Activated CD8-positive, alpha-beta memory T cell treated with anti-CD3 and anti-CD28 coated beads for 1 hour (primary cell): ENCODE data around the gene TMOD3.

ENCODE experiments used
- DNase-seq, 2 donors: peaks; one replicate each; pipeline ENCODE4 v3.0.0-alpha.2; 2020; ENCODE audit warnings: low read depth in 1 of 2; ENCODE audit errors: extremely low read depth in 1 of 2

Gene TMOD3

GRCh38 chr15:51889486-51889885 is 60.0 kb downstream of the TMOD3 start:
- no peak for DNase-seq

DNA sequence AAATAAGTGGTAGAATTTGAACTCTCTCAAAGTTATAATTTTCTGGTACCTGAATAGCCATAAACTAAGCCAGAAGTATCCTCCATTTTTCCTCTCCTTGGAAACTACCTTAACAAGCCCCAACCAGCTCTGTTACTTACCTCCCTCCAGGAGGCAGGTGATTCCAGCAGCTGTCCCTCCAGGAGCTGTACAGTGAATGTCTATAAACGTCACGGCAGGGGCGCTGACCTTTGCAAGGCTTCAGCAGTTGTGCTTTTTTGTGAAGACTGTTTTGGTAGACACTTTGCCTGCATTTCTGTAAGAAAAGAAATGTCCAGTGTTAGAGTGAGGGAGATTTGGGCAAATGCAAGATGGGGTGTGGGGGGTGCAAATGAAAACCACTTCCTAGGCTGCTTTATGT is 75.0 kb downstream of the TMOD3 start:
- no peak for DNase-seq

- DNase-seq: no peak
Observed at GRCh38 chr15:51904931-51905330, 75.5 kb downstream of the TMOD3 start.

DNA sequence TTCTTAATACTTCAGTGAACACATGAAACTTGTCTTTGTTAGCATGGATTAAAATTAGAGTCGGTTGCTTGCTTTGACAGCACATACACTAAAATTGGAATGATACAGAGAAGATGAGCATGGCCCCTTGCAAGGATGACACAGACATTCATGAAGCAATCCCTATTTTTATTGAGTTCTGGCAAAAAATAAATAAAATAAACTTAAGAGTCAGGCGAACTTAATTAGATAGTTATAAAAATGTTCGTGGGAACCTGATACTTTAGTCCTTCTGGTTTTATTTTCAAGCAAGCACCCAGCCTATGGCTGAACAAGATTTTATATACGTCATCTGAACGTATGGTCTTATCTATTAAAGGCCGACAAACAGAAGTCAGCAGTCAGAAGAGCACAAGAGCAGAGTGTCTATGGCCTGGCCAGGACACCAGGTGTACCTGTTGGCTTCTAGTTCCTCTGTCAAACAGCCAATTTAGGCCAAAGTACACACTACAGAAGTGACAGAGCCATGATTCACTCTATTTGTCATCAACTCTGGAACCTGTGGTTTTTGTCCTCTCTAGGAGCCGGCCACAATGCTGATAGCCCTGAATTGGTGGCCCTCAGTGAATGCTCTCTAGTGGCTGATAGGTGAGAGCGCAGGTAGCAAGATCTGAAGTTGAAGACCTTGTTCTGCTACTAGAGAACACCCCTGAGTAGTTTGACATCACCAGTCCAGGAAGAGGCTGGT is 77.8 kb downstream of the TMOD3 start:
- no peak for DNase-seq

DNA sequence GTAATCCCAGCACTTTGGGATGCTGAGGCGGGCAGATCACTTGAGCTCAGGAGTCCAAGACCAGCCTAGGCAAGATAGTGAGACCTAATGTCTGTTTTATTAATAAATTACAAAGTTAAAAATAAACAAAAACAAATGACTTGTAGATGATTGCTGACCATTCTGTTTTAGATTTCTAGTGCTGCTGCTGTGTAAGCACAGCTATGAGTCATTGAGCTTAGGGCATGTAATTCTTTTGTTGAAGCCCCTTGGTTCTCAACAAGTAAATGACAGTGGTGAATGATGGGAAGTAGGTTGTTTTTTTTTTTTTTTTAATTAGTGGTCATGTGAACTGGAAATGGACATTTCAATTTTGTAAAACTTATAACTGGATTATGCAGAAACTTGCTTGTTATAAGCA is 78.9 kb downstream of the TMOD3 start:
- DNase-seq: no peak

DNA sequence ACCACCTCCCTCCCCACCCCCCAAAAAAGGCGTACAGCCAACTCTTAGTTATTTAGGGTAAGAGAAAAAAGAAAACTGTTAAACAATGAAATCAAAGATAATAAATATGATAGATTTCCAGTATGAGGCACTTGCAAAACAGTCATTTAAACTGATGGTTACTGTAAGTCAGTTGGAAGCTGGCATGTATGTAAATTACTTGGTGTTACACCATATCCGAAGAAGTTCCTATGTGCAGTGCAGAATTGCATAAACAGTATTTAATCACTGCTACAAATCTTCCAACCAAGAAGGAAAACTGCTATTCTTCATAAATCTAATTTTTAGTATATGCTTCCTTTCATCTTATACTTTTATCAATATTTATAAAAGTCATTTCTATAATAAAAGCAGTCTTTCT is 80.1 kb downstream of the TMOD3 start:
- no peak for DNase-seq

DNA sequence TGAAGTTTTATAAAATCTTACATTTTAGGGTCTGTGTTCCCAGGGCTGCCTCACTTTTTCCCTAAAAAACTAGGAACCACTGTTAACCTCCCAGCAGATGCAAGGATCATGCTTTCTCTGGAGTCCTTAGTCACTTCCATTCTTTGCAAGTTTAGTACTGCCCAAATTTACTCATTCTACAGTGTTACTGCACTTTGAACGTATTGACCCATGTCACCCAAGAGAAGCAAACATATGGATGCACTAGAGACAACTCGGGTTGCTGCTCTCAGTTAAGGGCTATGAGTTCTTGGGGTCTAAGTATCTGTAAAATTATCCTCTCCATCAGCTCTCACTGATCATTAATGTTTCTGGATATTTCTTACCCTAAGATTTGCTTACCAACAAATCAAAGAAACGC is 83.1 kb downstream of the TMOD3 start:
- DNase-seq: no peak

DNA sequence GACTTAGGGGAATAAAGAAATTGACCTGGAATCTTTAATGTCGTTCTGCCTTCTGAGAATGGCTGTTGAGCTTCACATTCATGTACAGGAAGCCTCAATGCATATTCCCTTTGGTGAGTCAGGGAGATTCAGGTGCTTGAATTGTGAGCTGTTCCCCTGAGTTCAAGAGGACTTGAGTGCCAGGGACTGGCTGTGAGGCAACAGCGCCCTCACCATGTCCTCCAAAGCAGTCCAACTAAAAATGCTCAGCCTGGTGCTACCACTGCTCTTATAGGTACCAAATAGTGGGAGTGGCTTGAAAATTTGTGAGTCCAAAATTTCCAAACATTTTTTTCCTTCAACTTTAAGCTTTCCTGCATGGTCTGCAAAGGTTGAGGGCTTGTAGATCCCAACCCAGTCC is 88.0 kb downstream of the TMOD3 start:
- DNase-seq: no peak

GRCh38 chr15:51924156-51925068 is 95.0 kb downstream of the TMOD3 start:
- no peak for DNase-seq

DNA sequence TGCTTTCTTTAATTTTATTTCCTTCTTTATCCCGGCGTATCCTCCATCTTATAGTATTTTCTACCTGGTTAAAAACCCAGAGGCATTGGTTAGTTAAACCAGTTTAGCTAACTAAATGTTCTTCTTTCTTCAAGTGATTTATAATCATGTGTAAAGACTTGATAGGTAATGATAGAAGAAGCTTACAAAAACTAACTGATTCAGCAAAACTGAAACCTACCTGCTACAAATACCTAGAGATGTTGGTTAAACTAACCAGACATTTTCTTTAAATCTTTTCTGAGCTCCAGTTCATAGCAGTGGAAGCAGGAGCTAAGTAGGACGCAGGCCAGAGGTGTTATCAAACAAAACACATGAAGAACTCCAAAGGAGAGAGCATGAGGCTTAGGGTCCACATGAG is 97.4 kb downstream of the TMOD3 start:
- DNase-seq: no peak

DNA sequence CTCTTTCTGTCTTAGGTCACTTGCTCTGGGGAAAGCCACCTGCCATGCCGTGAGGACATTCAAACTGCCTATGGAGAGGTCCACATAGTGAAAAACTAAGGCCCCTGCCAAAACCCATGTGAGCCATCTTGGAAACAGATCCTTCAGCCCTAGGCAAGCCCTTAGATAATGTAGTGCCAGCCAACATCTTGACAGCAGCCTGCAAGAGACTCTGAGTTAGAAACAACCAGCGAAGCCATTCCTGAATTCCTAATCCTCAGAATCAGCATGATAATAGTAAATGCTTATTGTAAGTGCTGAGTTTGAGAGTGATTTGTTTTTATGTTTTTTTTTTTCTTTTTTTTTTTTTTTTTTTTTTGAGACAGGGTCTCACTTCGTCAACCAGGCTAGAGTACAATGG is 101.6 kb downstream of the TMOD3 start:
- no peak for DNase-seq

GRCh38 chr15:51931638-51932037 is 102.2 kb downstream of the TMOD3 start:
- no peak for DNase-seq

GRCh38 chr15:51932161-51932560 is 102.7 kb downstream of the TMOD3 start:
- DNase-seq: no peak

DNA sequence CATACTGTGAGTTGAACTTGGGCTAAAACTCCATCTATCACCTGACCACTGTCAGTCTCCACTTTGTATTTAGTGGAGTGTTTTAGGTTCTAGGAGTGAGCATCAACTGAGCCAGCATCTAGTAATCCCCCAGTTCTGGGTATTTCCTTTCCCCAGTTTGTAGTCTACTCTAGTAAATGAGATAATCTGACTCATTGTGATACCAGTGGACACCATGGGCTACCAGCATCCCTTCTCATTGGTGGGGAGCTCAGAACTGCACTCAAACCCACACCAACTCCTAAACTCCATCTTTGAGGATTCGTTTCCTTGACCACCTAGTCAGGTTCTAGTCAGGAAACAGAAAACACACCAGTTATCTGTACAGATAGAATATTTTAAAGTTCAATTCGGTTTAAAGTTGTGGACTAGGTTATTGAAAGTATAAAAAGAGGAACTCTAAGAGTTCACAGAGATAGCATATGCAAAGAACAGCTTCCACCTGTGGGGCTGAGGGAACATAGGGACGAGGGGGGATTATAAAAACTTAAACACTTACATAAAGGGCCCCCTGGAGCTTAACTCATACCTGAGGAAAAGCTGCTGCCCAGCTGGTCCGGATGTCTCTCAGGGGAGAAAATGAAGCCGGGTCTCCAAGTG is 106.1 kb downstream of the TMOD3 start:
- DNase-seq: no peak

DNA sequence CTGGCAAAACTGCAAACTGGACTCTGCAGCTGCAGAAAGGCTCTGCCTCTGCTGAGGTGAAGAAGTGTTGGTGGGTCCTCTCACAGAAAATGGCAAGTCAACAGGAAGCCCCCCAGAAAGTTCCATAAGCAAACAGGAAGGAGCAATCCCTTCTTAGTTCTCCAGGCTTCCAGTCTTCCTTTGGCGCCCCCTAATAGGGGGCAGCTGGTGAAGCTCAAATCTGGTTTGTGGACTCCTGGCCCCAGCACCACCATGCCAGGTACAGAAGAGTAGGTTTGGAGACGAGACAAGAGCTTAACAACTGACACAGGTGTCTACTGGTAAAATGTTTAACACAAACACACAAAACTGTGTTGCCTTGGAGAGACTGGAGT is 106.6 kb downstream of the TMOD3 start:
- DNase-seq: no peak

DNA sequence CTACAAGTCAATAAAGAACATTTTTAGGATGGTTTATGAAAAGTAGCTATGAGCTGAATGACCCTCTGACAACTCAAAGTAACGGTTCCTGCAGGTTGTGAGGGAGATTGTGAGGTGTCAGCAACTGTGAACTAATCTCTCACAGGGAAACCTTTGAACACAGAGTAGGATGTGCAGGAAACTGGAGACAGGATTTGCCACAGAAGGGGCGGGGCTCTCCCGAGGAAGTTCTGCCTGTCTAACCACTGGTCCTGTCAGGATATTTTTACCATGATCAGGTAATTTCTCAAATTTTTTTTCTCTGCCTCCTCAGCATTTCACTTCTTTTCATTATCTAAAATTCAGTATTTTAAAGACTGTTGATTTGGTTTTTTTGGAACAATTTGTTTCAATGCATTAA is 108.8 kb downstream of the TMOD3 start:
- no peak for DNase-seq

GRCh38 chr15:51939216-51939615 is 109.8 kb downstream of the TMOD3 start:
- DNase-seq: no peak

DNA sequence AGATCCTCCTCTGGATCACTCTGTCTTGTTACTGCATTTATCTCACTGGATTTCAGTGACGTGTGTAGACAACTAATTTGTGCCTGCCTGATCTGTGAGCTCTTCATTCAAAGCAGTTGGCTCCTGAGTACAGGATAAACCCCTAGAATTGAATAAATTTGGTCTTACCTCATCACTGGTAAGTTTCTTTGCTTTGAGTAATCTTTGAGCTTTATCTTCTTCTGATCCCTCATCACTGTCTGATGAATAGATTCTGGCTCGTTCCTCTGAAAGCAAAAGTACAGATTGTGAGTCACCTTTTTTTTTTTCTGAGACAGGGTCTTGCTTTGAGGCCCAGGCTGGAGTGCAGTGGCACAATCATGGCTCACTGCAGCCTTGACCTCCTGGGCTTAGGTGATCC is 117.7 kb downstream of the TMOD3 start:
- no peak for DNase-seq

DNA sequence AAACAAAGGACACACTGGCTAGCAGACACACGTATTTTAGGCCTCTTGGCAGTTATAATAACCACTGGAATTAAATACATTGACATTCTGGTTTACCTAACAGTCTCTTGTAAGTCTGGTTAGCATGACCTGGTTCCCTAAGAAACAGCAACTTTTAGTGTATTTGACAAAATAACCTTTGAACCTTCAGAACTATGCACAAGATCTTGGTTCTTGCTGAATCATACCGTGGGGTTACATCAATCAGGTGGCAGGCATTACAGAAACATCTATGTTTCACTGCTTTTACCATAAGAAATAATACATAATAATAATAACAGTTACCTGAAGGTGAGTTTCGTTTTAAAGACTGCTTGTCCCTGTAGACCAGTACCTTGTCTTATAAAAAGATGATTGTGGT is 123.4 kb downstream of the TMOD3 start:
- no peak for DNase-seq

DNA sequence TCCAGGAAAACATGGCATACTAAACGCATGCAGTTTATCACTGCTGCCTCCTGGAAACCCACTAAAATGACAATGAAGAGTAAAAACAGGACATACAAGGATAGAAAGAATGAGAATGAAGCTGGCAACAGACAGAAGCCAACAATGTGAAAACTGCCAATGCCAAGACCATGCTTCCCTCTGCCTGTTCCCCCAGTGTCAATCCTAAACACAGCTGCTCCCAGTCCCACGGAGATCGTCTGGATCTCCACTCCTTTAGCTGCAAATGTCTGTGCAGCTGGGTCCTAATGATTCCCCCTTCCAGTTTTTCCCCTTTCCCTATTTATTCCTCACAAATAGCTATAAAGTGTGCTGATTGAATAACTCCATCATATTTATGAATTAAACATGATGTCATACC is 126.1 kb downstream of the TMOD3 start:
- DNase-seq: no peak
